ENCODE data around the gene DLL3.

Gene DLL3

GRCh38 chr19:39499932-39500331 is 1.2 kb downstream of the DLL3 start:
- DNase-seq (ENCODE audit: low read depth) = no peak
- no peak overlapping the region for H3K4me3 ChIP-seq (ENCODE audit: low read depth, low read length)
- TF ChIP-seq CTCF (IDR thresholded peaks at IDR 0.05; ENCODE audit: insufficient read depth, low read depth, low read length, missing control alignments) = no peak

- TF ChIP-seq CTCF (IDR thresholded peaks at IDR 0.05; ENCODE audit: insufficient read depth, low read depth, low read length, missing control alignments) = no peak
- no peak for DNase-seq (ENCODE audit: low read depth)
- no peak overlapping the region for H3K4me3 ChIP-seq (ENCODE audit: low read depth, low read length)
These were observed 1.8 kb downstream of the DLL3 start for GRCh38 chr19:39500543-39500942.

DNA sequence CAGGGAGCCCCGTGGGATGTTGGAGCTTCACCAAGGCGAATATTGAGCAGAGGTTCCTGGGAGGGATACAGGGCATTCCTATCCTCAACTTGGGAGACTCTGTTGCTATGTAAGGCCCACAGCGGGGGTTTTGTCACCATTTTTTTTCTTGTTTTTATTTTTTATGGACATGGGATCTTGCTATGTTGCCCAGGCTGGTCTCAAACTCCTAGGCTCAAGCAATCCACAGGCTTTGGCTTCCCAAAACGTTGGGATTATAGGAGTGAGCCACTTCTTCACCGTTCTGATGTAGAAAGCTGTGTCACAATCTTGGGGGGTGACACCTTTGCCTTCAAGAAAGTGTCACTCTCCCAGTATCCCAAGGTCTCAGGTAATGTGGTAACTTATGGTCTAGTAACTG is 2.6 kb downstream of the DLL3 start:
- no peak for DNase-seq (ENCODE audit: low read depth)
- no peak overlapping the region for H3K4me3 ChIP-seq (ENCODE audit: low read depth, low read length)
- no peak for TF ChIP-seq CTCF (IDR thresholded peaks at IDR 0.05; ENCODE audit: insufficient read depth, low read depth, low read length, missing control alignments)

DNA sequence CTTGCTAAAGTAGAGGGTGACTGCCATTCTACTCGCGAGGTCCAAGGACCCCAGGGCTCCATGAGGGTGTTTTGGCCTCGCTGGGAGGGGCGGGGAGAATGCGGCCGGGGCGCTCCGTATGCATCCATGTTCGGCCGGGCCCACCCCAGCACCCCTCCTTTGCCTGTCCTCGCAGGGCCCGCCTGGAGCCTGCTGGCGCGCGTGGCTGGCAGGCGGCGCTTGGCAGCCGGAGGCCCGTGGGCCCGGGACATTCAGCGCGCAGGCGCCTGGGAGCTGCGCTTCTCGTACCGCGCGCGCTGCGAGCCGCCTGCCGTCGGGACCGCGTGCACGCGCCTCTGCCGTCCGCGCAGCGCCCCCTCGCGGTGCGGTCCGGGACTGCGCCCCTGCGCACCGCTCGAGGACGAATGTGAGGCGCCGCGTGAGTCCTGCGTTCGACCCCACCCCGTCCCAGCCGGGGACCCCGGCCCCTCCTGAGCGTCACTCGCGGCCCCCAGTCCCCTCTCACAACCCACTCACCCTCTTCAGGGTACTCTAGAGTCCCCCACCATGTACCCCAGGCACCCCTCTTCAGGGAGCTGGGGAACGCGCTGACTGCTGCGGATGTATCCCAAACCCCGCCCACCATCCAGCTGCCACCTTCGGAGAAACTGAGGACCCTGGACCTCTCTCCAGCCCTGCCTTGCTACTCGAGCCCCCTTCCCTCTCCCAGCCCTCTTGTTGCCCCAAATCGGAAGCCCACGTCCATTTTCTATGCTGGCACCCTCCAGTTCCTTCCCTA is 4.1 kb downstream of the DLL3 start:
- no peak overlapping the region for H3K4me3 ChIP-seq (ENCODE audit: low read depth, low read length)
- TF ChIP-seq CTCF (IDR thresholded peaks at IDR 0.05; ENCODE audit: insufficient read depth, low read depth, low read length, missing control alignments) = peak; percentile 79
- DNase-seq (ENCODE audit: low read depth) = peak; percentile 85

GRCh38 chr19:39506598-39506943 is 7.8 kb downstream of the DLL3 start:
- no peak overlapping the region for H3K4me3 ChIP-seq (ENCODE audit: low read depth, low read length)
- no peak for DNase-seq (ENCODE audit: low read depth)
- no peak for TF ChIP-seq CTCF (IDR thresholded peaks at IDR 0.05; ENCODE audit: insufficient read depth, low read depth, low read length, missing control alignments)

DNA sequence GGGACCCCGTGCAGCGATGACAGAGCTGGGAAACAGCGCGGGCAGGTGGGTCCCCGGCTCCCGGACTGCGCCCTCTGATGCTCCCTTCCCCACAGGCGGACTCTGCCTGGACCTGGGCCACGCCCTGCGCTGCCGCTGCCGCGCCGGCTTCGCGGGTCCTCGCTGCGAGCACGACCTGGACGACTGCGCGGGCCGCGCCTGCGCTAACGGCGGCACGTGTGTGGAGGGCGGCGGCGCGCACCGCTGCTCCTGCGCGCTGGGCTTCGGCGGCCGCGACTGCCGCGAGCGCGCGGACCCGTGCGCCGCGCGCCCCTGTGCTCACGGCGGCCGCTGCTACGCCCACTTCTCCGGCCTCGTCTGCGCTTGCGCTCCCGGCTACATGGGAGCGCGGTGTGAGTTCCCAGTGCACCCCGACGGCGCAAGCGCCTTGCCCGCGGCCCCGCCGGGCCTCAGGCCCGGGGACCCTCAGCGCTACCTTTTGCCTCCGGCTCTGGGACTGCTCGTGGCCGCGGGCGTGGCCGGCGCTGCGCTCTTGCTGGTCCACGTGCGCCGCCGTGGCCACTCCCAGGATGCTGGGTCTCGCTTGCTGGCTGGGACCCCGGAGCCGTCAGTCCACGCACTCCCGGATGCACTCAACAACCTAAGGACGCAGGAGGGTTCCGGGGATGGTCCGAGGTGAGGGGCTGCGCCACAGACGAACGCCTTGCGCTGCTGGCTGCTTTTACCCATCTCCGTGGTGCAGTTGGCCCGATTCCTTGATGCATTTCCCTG is 8.4 kb downstream of the DLL3 start:
- TF ChIP-seq CTCF (IDR thresholded peaks at IDR 0.05; ENCODE audit: insufficient read depth, low read depth, low read length, missing control alignments) = no peak
- DNase-seq (ENCODE audit: low read depth) = peak; percentile 89
- H3K4me3 ChIP-seq (ENCODE audit: low read depth, low read length) = peak overlapping the region; percentile 42

All from GM12865 (cell line).